AG04450 (cell line): ENCODE data around the gene LAMB2. TPM values are rescaled to one million over a fixed set of nuclear protein-coding genes. Genes with fewer than 3 reads are reported as not detected.

Experiments used
- CTCF ChIA-PET: fragments of 300-600, 350-600 bp; formaldehyde crosslinking; extraction: SDS; loops from one replicate; lab custom pipeline; 2022; ENCODE audit warnings: antibody characterized with exemption, inconsistent platforms; lab: Charles Lee
- POLR2A ChIA-PET: fragments of 350-600 bp; formaldehyde crosslinking; extraction: SDS; loops from one replicate; lab custom pipeline; 2021; ENCODE audit warnings: antibody characterized with exemption, inconsistent platforms; lab: Yijun Ruan, JAX
- DNase-seq: peaks from one replicate; pipeline ENCODE4 v3.0.0-alpha.2; 2011; ENCODE audit warnings: low read depth, low spot score
- H3K27ac ChIP-seq: one replicate; pipeline ENCODE4 v1.5.1; 2012; ENCODE audit warnings: low read depth, low read length, control low read depth
- H3K27me3 ChIP-seq: one replicate; pipeline ENCODE4 v1.6.0; 2012; ENCODE audit warnings: low read length; ENCODE audit not compliant: control insufficient read depth, insufficient read depth
- H3K4me3 ChIP-seq: 2 replicates; pipeline ENCODE4 v1.5.1; 2011; ENCODE audit warnings: mild to moderate bottlenecking, low read depth, low read length, control low read depth
- H3K9me3 ChIP-seq: 2 replicates; pipeline ENCODE4 v1.5.1; 2012; ENCODE audit warnings: low read length; ENCODE audit not compliant: control insufficient read depth, insufficient read depth
- polyA minus RNA-seq: library from RNA; depleted of rRNA, polyadenylated mRNA; stranded (reverse); fragments of >200 nt; gene quantifications from 2 replicates; pipeline ENCODE4 v1.2.3, GENCODE V29; 2011; rRNA and poly(A)+ RNA removed
- polyA plus RNA-seq: library from polyadenylated mRNA; depleted of rRNA; stranded (reverse); fragments of >200 nt; gene quantifications from 2 replicates; pipeline ENCODE4 v1.2.3, GENCODE V29; 2011; rRNA removed
- TF ChIP-seq, protein P1 (sequence below): IDR thresholded peaks from 2 replicates; pipeline ENCODE4 v1.5.1; 2011; ENCODE audit warnings: low read depth, low read length, control low read depth, inconsistent platforms

The LAMB2 gene
- 470 and 674 TPM in 2 replicates for polyA plus RNA-seq
- polyA minus RNA-seq: 513 and 748 TPM in 2 replicates

GRCh38 chr3:49132437-49133225 is at the start of gene LAMB2:
LAMB2 (minus strand) TSS chr3:49133050; CDS start chr3:49132867, 183 bp downstream.
- CTCF ChIA-PET: interaction anchor here (0.6 to 2.3 kb wide), 3 partner anchors 37 to 365 kb away, joined by 4 to 12 read pairs (median 5); no protein-coding TSS in a partner anchor
- TF ChIP-seq, protein P1, sequence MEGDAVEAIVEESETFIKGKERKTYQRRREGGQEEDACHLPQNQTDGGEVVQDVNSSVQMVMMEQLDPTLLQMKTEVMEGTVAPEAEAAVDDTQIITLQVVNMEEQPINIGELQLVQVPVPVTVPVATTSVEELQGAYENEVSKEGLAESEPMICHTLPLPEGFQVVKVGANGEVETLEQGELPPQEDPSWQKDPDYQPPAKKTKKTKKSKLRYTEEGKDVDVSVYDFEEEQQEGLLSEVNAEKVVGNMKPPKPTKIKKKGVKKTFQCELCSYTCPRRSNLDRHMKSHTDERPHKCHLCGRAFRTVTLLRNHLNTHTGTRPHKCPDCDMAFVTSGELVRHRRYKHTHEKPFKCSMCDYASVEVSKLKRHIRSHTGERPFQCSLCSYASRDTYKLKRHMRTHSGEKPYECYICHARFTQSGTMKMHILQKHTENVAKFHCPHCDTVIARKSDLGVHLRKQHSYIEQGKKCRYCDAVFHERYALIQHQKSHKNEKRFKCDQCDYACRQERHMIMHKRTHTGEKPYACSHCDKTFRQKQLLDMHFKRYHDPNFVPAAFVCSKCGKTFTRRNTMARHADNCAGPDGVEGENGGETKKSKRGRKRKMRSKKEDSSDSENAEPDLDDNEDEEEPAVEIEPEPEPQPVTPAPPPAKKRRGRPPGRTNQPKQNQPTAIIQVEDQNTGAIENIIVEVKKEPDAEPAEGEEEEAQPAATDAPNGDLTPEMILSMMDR: no peak; the same call in 1 of the 2 replicates
- Histone ChIP-seq H3K27ac (peak within 1 kb of the TSS; percentile 49), H3K9me3 (no peaks in the 10 kb centered on the region), H3K4me3 (peak within 1 kb of the TSS; percentile 89), H3K27me3 (no peaks in the 10 kb centered on the region)
- DNase-seq: peak; percentile 38
- POLR2A ChIA-PET: interaction anchor here (1.0 to 4.2 kb wide), 7 partner anchors 11 to 125 kb away, joined by 3 to 39 read pairs (median 6); partner anchors contain the start of genes IMPDH2, NDUFAF3, QRICH1 and USP19

DNA sequence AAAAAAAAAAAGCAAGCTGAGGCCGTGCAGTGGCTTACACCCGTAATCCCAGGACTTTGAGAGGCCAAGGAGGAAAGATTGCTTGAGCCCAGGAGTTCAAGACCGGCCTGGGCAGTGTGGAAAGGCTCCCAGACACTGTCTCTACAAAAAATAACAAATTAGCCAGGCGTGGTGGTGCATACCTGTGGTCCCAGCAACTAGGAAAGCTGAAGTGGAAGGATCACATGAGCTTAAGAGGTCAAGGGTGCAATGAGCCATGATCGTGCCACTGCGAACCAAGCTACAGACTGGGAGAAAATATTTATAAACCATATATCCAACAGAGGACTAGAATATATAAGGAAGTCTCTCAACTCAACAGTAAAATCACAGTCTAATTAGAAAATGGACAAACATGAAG is 48.5 kb upstream of the LAMB2 start:
- TF ChIP-seq, protein P1: no peak
- no peak for DNase-seq
- H3K4me3 ChIP-seq: no peak overlapping the region
- CTCF ChIA-PET: interaction anchor here (3.5 kb wide), 1 partner anchor 11 kb away, joined by 26 read pairs; the partner anchor contains the start of gene KLHDC8B
- POLR2A ChIA-PET: no interaction called here
- H3K9me3 ChIP-seq: peaks cover 5% of the 10 kb centered on the region; the same call in 1 of the 2 replicates
- no peak overlapping the region for H3K27ac ChIP-seq
- no peaks in the 10 kb centered on the region for H3K27me3 ChIP-seq

GRCh38 chr3:49180116-49180515 is 47.3 kb upstream of the LAMB2 start:
- Histone ChIP-seq H3K27ac (no peak overlapping the region), H3K9me3 (peaks cover 5% of the 10 kb centered on the region; the same call in 1 of the 2 replicates), H3K4me3 (no peak overlapping the region), H3K27me3 (no peaks in the 10 kb centered on the region)
- POLR2A ChIA-PET: no interaction called here
- CTCF ChIA-PET: interaction anchor here (3.5 kb wide), 1 partner anchor 9 kb away, joined by 26 read pairs; the partner anchor contains the start of gene KLHDC8B
- TF ChIP-seq, protein P1: no peak
- DNase-seq: no peak

GRCh38 chr3:49177073-49177472 is 44.2 kb upstream of the LAMB2 start:
- H3K27ac ChIP-seq: no peak overlapping the region
- POLR2A ChIA-PET: no interaction called here
- no peak overlapping the region for H3K4me3 ChIP-seq
- no peak for DNase-seq
- no peaks in the 10 kb centered on the region for H3K27me3 ChIP-seq
- H3K9me3 ChIP-seq: no peaks in the 10 kb centered on the region
- CTCF ChIA-PET: no interaction called here
- TF ChIP-seq, protein P1: no peak

DNA sequence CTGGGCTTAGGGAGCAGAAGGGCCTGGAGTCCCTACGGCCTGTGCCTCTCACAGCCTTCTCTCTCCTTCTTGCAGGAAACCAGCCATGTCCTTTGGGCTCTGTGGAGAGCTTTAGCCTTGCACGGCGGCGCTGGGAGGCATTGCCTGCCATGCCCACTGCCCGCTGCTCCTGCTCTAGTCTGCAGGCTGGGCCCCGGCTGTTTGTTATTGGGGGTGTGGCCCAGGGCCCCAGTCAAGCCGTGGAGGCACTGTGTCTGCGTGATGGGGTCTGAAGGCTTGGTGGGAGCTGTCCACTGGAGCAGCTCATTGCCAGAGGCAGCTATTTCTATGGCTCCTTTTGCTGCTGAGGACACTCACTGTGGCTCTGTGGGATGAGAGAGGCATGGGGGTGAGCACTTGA is 42.7 kb upstream of the LAMB2 start:
- no peak overlapping the region for H3K27ac ChIP-seq
- TF ChIP-seq, protein P1: no peak
- POLR2A ChIA-PET: no interaction called here
- no peak for DNase-seq
- no peaks in the 10 kb centered on the region for H3K27me3 ChIP-seq
- CTCF ChIA-PET: no interaction called here
- H3K9me3 ChIP-seq: no peaks in the 10 kb centered on the region
- H3K4me3 ChIP-seq: no peak overlapping the region
